Thyroid gland (tissue), 4 donors: ENCODE data around the gene HPF1.

Experiments
- POLR2A ChIP-seq, 2 donors: fragments of 450-650 bp; IDR thresholded peaks; one replicate each; pipeline ENCODE4 v1.6.1; 2017; ENCODE audit warnings: antibody characterized with exemption in 2 of 2, mild to moderate bottlenecking in 2 of 2, moderate library complexity in 1 of 2
- TF ChIP-seq, protein P1 (sequence below), 6 experiments: fragments of 200-600 bp in 3 of 6; fragments of 450-650 bp in 3 of 6; sonication (generic) in 3 of 6; IDR thresholded peaks; one replicate each; pipeline ENCODE4 v1.5.1; 2016 to 2019; ENCODE audit warnings: antibody characterized with exemption in 6 of 6, mild to moderate bottlenecking in 2 of 6, inconsistent platforms in 1 of 6, moderate library complexity in 1 of 6

DNA sequence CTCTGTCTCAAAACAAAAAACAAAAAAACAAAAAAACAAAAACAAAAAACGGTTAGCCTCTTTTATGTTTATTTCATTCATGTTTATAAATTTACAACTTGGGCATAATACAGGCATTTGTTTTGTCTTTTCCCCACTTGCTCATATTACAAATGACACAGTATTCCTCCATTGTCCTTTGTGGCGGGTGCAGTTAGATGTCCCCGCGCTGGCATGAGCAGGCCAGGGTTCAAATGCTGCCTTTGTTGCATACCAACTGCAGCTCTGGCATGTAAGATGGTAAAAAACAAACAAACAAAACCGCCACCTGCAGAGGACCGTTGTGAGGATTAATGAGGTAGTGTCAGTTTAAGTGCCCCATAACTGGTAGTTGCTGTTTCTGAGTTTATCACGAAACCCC, 16.1 kb upstream of the HPF1 start:
- TF ChIP-seq, protein P1, sequence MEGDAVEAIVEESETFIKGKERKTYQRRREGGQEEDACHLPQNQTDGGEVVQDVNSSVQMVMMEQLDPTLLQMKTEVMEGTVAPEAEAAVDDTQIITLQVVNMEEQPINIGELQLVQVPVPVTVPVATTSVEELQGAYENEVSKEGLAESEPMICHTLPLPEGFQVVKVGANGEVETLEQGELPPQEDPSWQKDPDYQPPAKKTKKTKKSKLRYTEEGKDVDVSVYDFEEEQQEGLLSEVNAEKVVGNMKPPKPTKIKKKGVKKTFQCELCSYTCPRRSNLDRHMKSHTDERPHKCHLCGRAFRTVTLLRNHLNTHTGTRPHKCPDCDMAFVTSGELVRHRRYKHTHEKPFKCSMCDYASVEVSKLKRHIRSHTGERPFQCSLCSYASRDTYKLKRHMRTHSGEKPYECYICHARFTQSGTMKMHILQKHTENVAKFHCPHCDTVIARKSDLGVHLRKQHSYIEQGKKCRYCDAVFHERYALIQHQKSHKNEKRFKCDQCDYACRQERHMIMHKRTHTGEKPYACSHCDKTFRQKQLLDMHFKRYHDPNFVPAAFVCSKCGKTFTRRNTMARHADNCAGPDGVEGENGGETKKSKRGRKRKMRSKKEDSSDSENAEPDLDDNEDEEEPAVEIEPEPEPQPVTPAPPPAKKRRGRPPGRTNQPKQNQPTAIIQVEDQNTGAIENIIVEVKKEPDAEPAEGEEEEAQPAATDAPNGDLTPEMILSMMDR (IDR thresholded peaks at IDR 0.05), result no peak
- no peak for TF ChIP-seq POLR2A (IDR thresholded peaks at IDR 0.05)
